Ectodermal cell (in vitro differentiated cells): Measurements from ENCODE around the gene LONRF2.

Source experiments
- H3K27ac ChIP-seq: 2 replicates; pipeline ENCODE4 v1.7.0; 2013; ENCODE audit warnings: mild to moderate bottlenecking, low read depth, low read length; ENCODE audit not compliant: insufficient read depth, poor library complexity, severe bottlenecking
- H3K27me3 ChIP-seq: 2 replicates; pipeline ENCODE4 v1.7.0; 2013; ENCODE audit warnings: mild to moderate bottlenecking, low read length; ENCODE audit not compliant: insufficient read depth, control insufficient read depth, poor library complexity, severe bottlenecking
- H3K36me3 ChIP-seq: one replicate; pipeline ENCODE4 v1.7.0; 2013; ENCODE audit warnings: low read length; ENCODE audit not compliant: control insufficient read depth, insufficient read depth
- H3K4me1 ChIP-seq: one replicate; pipeline ENCODE4 v1.7.0; 2013; ENCODE audit warnings: low read length; ENCODE audit not compliant: control insufficient read depth, insufficient read depth
- H3K4me3 ChIP-seq: 2 replicates; pipeline ENCODE4 v1.7.0; 2013; ENCODE audit warnings: low read depth, low read length, control low read depth; ENCODE audit not compliant: insufficient read depth
- H3K9me3 ChIP-seq: 2 replicates; pipeline ENCODE4 v1.7.0; 2013; ENCODE audit warnings: mild to moderate bottlenecking, low read length, moderate library complexity; ENCODE audit not compliant: control insufficient read depth
- WGBS, 2 experiments: methylation state at CpG; one replicate each; pipeline ENCODE4 v1.1.7; 2013; ENCODE audit warnings: missing lambda C conversion rate in 2 of 2; 5-methylcytosine and 5-hydroxymethylcytosine counted together

LONRF2 gene

DNA sequence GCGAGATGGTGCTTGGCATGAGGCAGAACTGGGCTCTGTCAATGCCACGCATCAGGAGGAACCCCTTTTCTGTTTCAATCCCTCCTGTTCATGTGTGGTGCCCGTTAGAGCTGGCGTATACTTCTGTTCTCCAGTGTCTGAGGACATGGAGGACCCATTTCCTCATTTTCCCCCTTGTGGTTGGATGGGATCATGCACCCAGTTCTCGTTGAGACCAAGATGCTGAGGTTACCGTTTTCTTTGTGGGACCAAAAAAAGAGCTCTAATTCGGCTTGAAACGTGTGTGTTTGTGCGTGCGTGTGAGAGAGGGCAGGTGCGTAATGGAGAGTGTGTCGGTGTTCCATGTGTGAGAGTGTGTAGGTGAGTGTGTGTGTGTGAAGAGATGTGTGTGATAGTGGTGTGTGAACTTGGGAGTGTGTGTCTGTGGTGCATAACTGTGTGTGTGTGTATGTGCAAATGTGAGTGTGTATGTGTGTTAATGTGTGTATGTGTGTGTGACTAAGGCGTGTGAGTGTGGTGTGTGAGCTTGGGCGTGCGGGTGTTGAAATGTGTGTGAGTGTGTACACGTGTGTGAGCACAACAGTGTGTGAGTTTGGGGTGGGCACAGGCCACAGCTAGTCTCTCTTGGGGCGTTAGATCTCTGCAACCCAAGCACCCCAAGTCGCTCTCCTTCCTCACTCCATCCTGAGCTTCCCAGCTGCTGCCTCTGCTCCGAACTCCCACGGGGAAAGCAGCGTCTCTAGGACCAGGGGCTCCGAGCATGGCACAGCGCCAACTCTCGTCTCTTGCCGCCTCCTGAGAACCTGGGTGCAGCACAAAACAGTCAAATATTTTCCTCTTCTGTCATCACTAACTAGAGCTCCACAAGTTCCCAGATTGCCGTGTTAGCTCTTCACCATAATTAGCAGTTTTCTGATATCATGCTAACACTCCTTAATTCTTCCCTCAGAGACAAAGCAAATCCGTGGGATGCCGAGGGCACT is 75.8 kb downstream of the LONRF2 start:
- no peaks in the 10 kb centered on the region for H3K27me3 ChIP-seq
- 87 to 88% methylated on average over 28 of the region's 28 CpGs for WGBS, 2 experiments
- H3K27ac ChIP-seq: no peak overlapping the region
- H3K36me3 ChIP-seq: no peaks in the 10 kb centered on the region
- H3K4me3 ChIP-seq: no peak overlapping the region
- no peaks in the 10 kb centered on the region for H3K4me1 ChIP-seq
- no peaks in the 10 kb centered on the region for H3K9me3 ChIP-seq

DNA sequence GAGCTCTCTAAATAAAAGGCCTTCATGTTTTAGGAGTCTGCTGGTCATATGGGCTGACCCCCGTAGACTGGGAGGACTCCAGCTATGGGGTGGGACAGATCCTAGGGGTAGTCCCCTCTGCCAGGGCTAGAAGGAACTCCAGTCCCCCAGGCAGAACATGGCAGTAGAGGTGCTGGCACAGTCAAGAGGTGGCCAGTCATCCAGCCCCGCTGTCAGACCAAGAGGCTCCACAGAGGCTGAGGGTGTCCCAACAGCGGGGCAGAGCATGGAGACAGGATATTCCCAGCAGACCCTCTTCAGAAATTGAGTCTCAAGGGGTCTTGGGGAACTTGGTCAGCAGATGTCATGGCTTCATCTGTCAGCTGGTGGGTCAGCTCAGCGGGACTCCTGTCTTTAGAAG is 76.6 kb downstream of the LONRF2 start:
- no peaks in the 10 kb centered on the region for H3K9me3 ChIP-seq
- no peak overlapping the region for H3K27ac ChIP-seq
- H3K36me3 ChIP-seq: no peaks in the 10 kb centered on the region
- no peak overlapping the region for H3K4me3 ChIP-seq
- H3K4me1 ChIP-seq: no peaks in the 10 kb centered on the region
- 94 to 95% methylated on average over 4 of the region's 4 CpGs for WGBS, 2 experiments
- no peaks in the 10 kb centered on the region for H3K27me3 ChIP-seq

DNA sequence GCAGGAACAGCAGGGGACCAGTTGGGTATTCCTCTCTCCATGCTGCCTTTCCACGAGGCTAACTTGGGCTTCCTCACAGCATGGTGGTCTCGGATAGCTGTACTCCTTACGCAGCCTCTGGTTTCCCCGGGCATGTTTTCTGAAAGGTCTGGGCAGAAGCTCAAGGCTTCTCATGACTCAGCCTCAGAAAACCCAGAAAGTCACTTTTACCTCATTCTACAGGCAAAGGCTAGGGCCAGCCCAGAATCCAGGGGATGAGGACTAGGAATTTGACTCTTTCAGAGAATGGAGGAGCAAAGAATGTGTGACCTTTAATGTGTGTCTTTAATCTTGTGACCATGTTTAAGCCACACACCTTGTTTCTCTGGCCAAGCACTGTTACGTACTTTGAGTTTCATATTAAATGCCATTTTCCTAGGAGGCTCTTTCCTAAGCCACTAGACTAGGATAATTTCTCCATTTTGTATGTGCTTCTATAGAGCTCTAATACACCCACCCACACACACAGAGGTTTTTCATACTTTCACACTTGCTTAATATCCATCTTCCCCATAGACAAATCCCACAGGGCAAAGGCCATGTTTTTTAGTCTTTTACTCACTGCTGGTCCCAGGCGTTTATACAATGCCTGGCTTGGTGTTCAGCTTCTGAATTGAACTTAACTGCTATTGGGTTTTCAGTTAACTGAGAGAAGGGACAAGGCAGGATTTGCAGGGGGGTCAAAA is 77.3 kb downstream of the LONRF2 start:
- Histone ChIP-seq H3K27ac (no peak overlapping the region), H3K9me3 (no peaks in the 10 kb centered on the region), H3K36me3 (no peaks in the 10 kb centered on the region), H3K4me1 (peaks cover under 1% of the 10 kb centered on the region), H3K4me3 (no peak overlapping the region), H3K27me3 (no peaks in the 10 kb centered on the region)
- 92 to 93% methylated on average over 6 of the region's 6 CpGs for WGBS, 2 experiments

DNA sequence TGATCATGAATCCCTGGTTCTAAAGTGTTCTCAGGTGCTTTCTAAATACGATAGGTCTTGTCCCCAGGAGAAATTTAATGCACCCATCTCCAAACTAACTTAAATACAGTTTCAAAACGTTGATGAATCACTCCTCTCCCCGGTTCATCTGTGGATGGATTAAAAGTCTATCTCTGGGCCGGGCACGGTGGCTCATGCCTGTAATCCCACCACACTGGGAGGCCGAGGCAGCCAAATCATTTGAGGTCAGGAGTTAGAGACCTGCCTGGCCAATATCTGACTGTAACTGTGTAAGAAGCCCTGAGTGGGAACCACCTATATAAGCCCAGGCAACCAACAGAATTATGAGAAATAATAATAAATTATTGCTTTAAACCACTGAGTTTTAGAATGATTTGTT is 78.7 kb downstream of the LONRF2 start:
- Histone ChIP-seq H3K27me3 (no peaks in the 10 kb centered on the region), H3K4me1 (peaks cover 15% of the 10 kb centered on the region), H3K4me3 (no peak overlapping the region), H3K9me3 (no peaks in the 10 kb centered on the region), H3K36me3 (no peaks in the 10 kb centered on the region), H3K27ac (no peak overlapping the region)
- WGBS, 2 experiments: 86% methylated on average over 6 of the region's 6 CpGs

DNA sequence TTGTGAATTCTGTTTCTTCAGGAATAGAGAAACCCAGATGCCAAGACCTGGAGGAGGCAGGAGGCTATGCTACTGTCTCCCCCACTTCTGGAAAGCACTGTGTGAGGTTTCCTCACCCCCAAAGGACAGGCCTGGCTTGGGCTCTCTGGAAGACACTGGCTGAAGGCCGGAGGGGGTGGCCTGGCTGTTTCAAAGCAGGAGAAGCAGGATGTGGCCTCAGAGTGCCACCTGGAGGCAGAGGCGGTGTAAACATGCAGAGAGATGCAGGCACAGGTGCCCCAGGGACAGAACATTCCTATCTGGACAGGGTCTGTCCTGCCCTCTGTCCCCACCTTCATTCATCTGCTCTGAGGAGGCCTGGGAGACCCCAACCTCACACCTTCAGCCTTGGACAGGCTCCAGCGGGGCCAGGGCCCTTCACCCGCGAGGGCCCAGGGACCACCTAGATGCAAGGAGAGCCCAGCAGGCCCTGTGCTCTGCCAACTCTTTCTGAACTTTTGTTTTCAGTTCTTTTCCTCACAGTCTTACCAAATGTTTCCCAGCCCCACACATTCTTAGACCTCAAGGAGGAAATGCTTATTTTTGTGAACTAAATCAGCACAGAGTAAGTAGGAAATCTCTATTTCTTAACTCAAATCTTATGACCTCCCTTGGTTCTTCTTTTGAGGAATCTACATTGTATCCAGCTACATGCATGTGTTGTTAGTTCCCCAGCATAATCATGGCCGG is 79.2 kb downstream of the LONRF2 start:
- H3K27me3 ChIP-seq: no peaks in the 10 kb centered on the region

DNA sequence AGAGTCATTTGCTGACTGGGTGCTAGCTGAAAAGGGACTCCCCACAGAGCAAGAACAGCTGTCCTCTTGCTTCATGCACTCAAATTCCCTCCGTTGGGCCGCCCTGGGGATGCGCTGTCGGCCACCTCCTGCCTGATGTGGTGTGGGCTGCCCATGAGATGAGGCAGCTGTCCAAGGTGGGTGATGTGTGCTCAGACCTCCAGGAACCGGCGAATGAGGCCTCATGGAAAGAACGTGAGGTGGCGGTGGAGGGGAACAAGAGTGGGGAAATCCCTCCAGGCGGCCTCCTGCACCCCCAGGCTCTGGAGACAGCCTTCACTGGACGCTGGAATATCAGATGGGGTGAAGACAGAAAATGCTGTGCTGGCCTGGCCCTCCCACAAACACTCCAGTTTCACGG is 79.8 kb downstream of the LONRF2 start:
- H3K27ac ChIP-seq: no peak overlapping the region
- H3K4me3 ChIP-seq: no peak overlapping the region
- H3K36me3 ChIP-seq: no peaks in the 10 kb centered on the region
- no peaks in the 10 kb centered on the region for H3K9me3 ChIP-seq
- 83 to 84% methylated on average over 11 of the region's 11 CpGs for WGBS, 2 experiments
- H3K27me3 ChIP-seq: no peaks in the 10 kb centered on the region
- H3K4me1 ChIP-seq: peaks cover 17% of the 10 kb centered on the region

More for the DNA sequence above, 79.2 kb downstream of the LONRF2 start:
- no peak overlapping the region for H3K27ac ChIP-seq
- 43 to 45% methylated on average over 6 of the region's 6 CpGs for WGBS, 2 experiments
- H3K9me3 ChIP-seq: no peaks in the 10 kb centered on the region
- H3K36me3 ChIP-seq: no peaks in the 10 kb centered on the region
- H3K4me1 ChIP-seq: peaks cover 17% of the 10 kb centered on the region
- H3K4me3 ChIP-seq: no peak overlapping the region

DNA sequence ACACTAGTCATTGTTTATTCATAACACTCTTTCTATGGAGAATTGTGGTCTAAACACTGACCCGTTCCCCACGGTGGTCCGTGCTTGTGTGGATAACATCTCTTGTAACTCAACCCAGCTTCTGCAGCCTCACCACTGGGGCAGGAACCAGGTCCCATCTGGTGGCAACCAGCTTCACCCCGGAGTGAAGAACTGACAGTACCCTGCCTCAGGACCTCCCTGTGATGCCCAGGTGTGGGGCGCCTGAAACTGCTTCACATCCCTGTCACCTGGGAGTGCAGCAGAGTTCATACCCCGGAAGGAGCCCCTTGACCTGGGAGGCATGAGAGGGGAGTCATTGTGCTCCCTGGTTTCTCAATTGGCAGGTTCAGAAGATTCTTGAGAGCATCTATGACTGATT is 81.1 kb downstream of the LONRF2 start:
- Histone ChIP-seq H3K27ac (no peak overlapping the region), H3K4me1 (peaks cover 17% of the 10 kb centered on the region), H3K4me3 (no peak overlapping the region), H3K9me3 (no peaks in the 10 kb centered on the region), H3K27me3 (no peaks in the 10 kb centered on the region), H3K36me3 (no peaks in the 10 kb centered on the region)
- 95 to 96% methylated on average over 6 of the region's 6 CpGs for WGBS, 2 experiments

DNA sequence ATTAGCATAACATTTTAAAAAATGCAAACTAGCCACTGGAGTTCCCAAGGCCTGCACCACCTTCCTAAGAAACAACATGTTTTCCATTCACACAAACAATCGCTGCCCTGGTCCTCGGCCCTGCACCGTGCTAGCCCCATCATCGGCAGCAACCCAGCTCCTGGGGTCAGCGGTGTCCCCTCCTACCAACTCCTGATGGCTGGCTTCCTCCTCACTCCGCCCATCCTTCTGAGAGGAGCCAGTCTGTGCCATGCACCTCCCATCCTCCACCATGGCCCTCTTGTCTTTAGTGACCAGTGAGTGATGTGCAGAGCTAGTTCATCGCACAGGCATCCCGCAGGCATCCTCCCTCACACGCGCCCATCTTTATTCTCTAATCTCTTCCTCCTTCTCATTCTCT is 81.9 kb downstream of the LONRF2 start:
- H3K27me3 ChIP-seq: no peaks in the 10 kb centered on the region
- 94 to 95% methylated on average over 10 of the region's 10 CpGs for WGBS, 2 experiments
- no peak overlapping the region for H3K4me3 ChIP-seq
- H3K4me1 ChIP-seq: peaks cover 17% of the 10 kb centered on the region
- H3K36me3 ChIP-seq: no peaks in the 10 kb centered on the region
- H3K9me3 ChIP-seq: no peaks in the 10 kb centered on the region
- no peak overlapping the region for H3K27ac ChIP-seq

DNA sequence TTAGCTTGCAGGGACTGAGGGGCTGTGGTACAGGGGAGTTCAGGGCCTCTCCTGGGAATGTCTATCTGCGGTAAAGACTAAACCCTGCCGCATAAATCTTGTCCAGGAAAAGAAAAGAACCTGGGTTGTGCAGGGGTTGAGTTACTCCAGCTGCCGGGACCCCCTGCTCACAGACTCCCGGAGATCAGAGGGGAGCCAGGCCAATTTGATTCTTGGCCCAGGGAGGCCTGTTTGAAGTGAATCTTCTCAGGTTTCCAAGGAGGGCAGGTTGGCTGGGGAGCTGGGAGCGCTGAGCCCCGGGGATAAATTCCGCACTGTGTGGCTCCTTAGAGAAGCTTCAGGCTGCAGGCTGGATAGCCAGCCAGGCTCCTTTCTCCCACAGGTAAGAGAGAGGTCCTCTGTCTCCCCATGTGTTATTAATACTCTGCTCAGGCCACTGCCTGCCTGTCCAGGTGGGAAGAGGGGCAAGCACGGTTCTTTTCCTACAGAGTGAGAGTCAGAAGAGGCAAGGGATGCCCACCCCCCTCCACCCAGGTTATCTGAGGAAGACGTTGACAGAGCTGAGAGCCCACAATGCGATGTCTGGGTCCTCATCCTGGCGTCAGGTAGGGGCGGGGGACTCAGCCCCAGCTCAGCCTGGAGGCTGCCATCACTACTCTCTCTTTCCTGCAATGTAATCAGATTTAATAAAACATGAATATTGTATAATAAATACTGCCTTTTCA is 82.7 kb downstream of the LONRF2 start:
- 46 to 56% methylated on average over 12 of the region's 12 CpGs for WGBS, 2 experiments
- Histone ChIP-seq H3K27ac (no peak overlapping the region), H3K36me3 (no peaks in the 10 kb centered on the region), H3K27me3 (no peaks in the 10 kb centered on the region), H3K4me3 (no peak overlapping the region), H3K4me1 (peaks cover 17% of the 10 kb centered on the region), H3K9me3 (no peaks in the 10 kb centered on the region)
